Measurements from ENCODE around the gene TIGD3.
A peak's percentile ranks its signal among the peaks of the same experiment; 100 is the strongest.
"Not testable (repeated sequence)": the region's sequence is repeated elsewhere in the genome, so short reads cannot be mapped to it uniquely, and the experiment has no call there.

The TIGD3 gene

GRCh38 chr11:65330544-65330943 lies 24.0 kb upstream of the TIGD3 start:
- H3K4me3 ChIP-seq (ENCODE audit: low read depth, low read length) = no peak overlapping the region
- no peak overlapping the region for H3K9ac ChIP-seq (ENCODE audit: low read depth, low read length)
- H3K4me1 ChIP-seq (ENCODE audit: control insufficient read depth, insufficient read depth, low read length) = peaks cover 2% of the 10 kb centered on the region
- H3K9me3 ChIP-seq (ENCODE audit: control insufficient read depth, insufficient read depth, low read length) = no peaks in the 10 kb centered on the region
- no peaks in the 10 kb centered on the region for H3K36me3 ChIP-seq (ENCODE audit: control insufficient read depth, insufficient read depth, low read length)
- H3K27me3 ChIP-seq (ENCODE audit: control insufficient read depth, insufficient read depth, low read length) = no peaks in the 10 kb centered on the region

- H3K27me3 ChIP-seq (ENCODE audit: control insufficient read depth, insufficient read depth, low read length); H3K9me3 ChIP-seq (ENCODE audit: control insufficient read depth, insufficient read depth, low read length); H3K36me3 ChIP-seq (ENCODE audit: control insufficient read depth, insufficient read depth, low read length); H3K9ac ChIP-seq (ENCODE audit: low read depth, low read length); H3K4me3 ChIP-seq (ENCODE audit: low read depth, low read length); H3K4me1 ChIP-seq (ENCODE audit: control insufficient read depth, insufficient read depth, low read length): not testable (repeated sequence)
Observed at GRCh38 chr11:65332591-65332990, 22.0 kb upstream of the TIGD3 start.

- Histone ChIP-seq H3K4me3 (ENCODE audit: low read depth, low read length) (peak overlapping the region; percentile 97), H3K4me1 (ENCODE audit: control insufficient read depth, insufficient read depth, low read length) (peaks cover 2% of the 10 kb centered on the region), H3K9me3 (ENCODE audit: control insufficient read depth, insufficient read depth, low read length) (no peaks in the 10 kb centered on the region), H3K27me3 (ENCODE audit: control insufficient read depth, insufficient read depth, low read length) (no peaks in the 10 kb centered on the region), H3K36me3 (ENCODE audit: control insufficient read depth, insufficient read depth, low read length) (no peaks in the 10 kb centered on the region), H3K9ac (ENCODE audit: low read depth, low read length) (no peak overlapping the region)
Observed at GRCh38 chr11:65334696-65335295, 19.8 kb upstream of the TIGD3 start.

- Histone ChIP-seq H3K36me3 (ENCODE audit: control insufficient read depth, insufficient read depth, low read length) (peaks cover 32% of the 10 kb centered on the region), H3K9me3 (ENCODE audit: control insufficient read depth, insufficient read depth, low read length) (no peaks in the 10 kb centered on the region), H3K4me3 (ENCODE audit: low read depth, low read length) (no peak overlapping the region), H3K9ac (ENCODE audit: low read depth, low read length) (no peak overlapping the region), H3K4me1 (ENCODE audit: control insufficient read depth, insufficient read depth, low read length) (peaks cover 2% of the 10 kb centered on the region), H3K27me3 (ENCODE audit: control insufficient read depth, insufficient read depth, low read length) (no peaks in the 10 kb centered on the region)
Observed at GRCh38 chr11:65338676-65339075, 15.9 kb upstream of the TIGD3 start.

GRCh38 chr11:65340226-65340625 lies 14.3 kb upstream of the TIGD3 start:
- H3K9ac ChIP-seq (ENCODE audit: low read depth, low read length) = no peak overlapping the region
- H3K4me3 ChIP-seq (ENCODE audit: low read depth, low read length) = no peak overlapping the region
- H3K27me3 ChIP-seq (ENCODE audit: control insufficient read depth, insufficient read depth, low read length) = no peaks in the 10 kb centered on the region
- H3K9me3 ChIP-seq (ENCODE audit: control insufficient read depth, insufficient read depth, low read length) = no peaks in the 10 kb centered on the region
- H3K36me3 ChIP-seq (ENCODE audit: control insufficient read depth, insufficient read depth, low read length) = peaks cover 43% of the 10 kb centered on the region
- no peaks in the 10 kb centered on the region for H3K4me1 ChIP-seq (ENCODE audit: control insufficient read depth, insufficient read depth, low read length)

- no peaks in the 10 kb centered on the region for H3K27me3 ChIP-seq (ENCODE audit: control insufficient read depth, insufficient read depth, low read length)
- no peaks in the 10 kb centered on the region for H3K9me3 ChIP-seq (ENCODE audit: control insufficient read depth, insufficient read depth, low read length)
- H3K36me3 ChIP-seq (ENCODE audit: control insufficient read depth, insufficient read depth, low read length) = peaks cover 53% of the 10 kb centered on the region
- H3K4me1 ChIP-seq (ENCODE audit: control insufficient read depth, insufficient read depth, low read length) = no peaks in the 10 kb centered on the region
- H3K9ac ChIP-seq (ENCODE audit: low read depth, low read length) = no peak overlapping the region
- no peak overlapping the region for H3K4me3 ChIP-seq (ENCODE audit: low read depth, low read length)
Observed at GRCh38 chr11:65341856-65342255, 12.7 kb upstream of the TIGD3 start.

- Histone ChIP-seq H3K4me1 (ENCODE audit: control insufficient read depth, insufficient read depth, low read length) (no peaks in the 10 kb centered on the region), H3K9ac (ENCODE audit: low read depth, low read length) (no peak overlapping the region), H3K27me3 (ENCODE audit: control insufficient read depth, insufficient read depth, low read length) (peaks cover 12% of the 10 kb centered on the region), H3K4me3 (ENCODE audit: low read depth, low read length) (no peak overlapping the region), H3K9me3 (ENCODE audit: control insufficient read depth, insufficient read depth, low read length) (no peaks in the 10 kb centered on the region), H3K36me3 (ENCODE audit: control insufficient read depth, insufficient read depth, low read length) (peaks cover 24% of the 10 kb centered on the region)
Observed at GRCh38 chr11:65351511-65351910, 3.0 kb upstream of the TIGD3 start.

- no peaks in the 10 kb centered on the region for H3K9me3 ChIP-seq (ENCODE audit: control insufficient read depth, insufficient read depth, low read length)
- peaks cover 20% of the 10 kb centered on the region for H3K36me3 ChIP-seq (ENCODE audit: control insufficient read depth, insufficient read depth, low read length)
- no peaks in the 10 kb centered on the region for H3K4me1 ChIP-seq (ENCODE audit: control insufficient read depth, insufficient read depth, low read length)
- peaks cover 25% of the 10 kb centered on the region for H3K27me3 ChIP-seq (ENCODE audit: control insufficient read depth, insufficient read depth, low read length)
- H3K9ac ChIP-seq (ENCODE audit: low read depth, low read length) = no peak overlapping the region
- H3K4me3 ChIP-seq (ENCODE audit: low read depth, low read length) = no peak overlapping the region
Observed at GRCh38 chr11:65352783-65353182, 1.8 kb upstream of the TIGD3 start.

- no peaks in the 10 kb centered on the region for H3K4me1 ChIP-seq (ENCODE audit: control insufficient read depth, insufficient read depth, low read length)
- no peak overlapping the region for H3K9ac ChIP-seq (ENCODE audit: low read depth, low read length)
- peak overlapping the region; percentile 93 for H3K4me3 ChIP-seq (ENCODE audit: low read depth, low read length)
- peaks cover 29% of the 10 kb centered on the region for H3K27me3 ChIP-seq (ENCODE audit: control insufficient read depth, insufficient read depth, low read length)
- peaks cover 15% of the 10 kb centered on the region for H3K36me3 ChIP-seq (ENCODE audit: control insufficient read depth, insufficient read depth, low read length)
- H3K9me3 ChIP-seq (ENCODE audit: control insufficient read depth, insufficient read depth, low read length) = no peaks in the 10 kb centered on the region
Observed at GRCh38 chr11:65353376-65353775, 1.2 kb upstream of the TIGD3 start.

GRCh38 chr11:65353900-65354264 lies 669 bp upstream of the TIGD3 start:
- peaks cover 29% of the 10 kb centered on the region for H3K27me3 ChIP-seq (ENCODE audit: control insufficient read depth, insufficient read depth, low read length)
- H3K4me1 ChIP-seq (ENCODE audit: control insufficient read depth, insufficient read depth, low read length) = no peaks in the 10 kb centered on the region
- H3K4me3 ChIP-seq (ENCODE audit: low read depth, low read length) = peak overlapping the region; percentile 93
- H3K36me3 ChIP-seq (ENCODE audit: control insufficient read depth, insufficient read depth, low read length) = peaks cover 11% of the 10 kb centered on the region
- H3K9ac ChIP-seq (ENCODE audit: low read depth, low read length) = no peak overlapping the region
- H3K9me3 ChIP-seq (ENCODE audit: control insufficient read depth, insufficient read depth, low read length) = no peaks in the 10 kb centered on the region

- H3K4me1 ChIP-seq (ENCODE audit: control insufficient read depth, insufficient read depth, low read length) = no peaks in the 10 kb centered on the region
- no peak overlapping the region for H3K9ac ChIP-seq (ENCODE audit: low read depth, low read length)
- peaks cover 29% of the 10 kb centered on the region for H3K27me3 ChIP-seq (ENCODE audit: control insufficient read depth, insufficient read depth, low read length)
- peaks cover 8% of the 10 kb centered on the region for H3K36me3 ChIP-seq (ENCODE audit: control insufficient read depth, insufficient read depth, low read length)
- H3K4me3 ChIP-seq (ENCODE audit: low read depth, low read length) = peak overlapping the region; percentile 86
- no peaks in the 10 kb centered on the region for H3K9me3 ChIP-seq (ENCODE audit: control insufficient read depth, insufficient read depth, low read length)
Observed at GRCh38 chr11:65355013-65355775, 643 bp downstream of the TIGD3 start.

GRCh38 chr11:65355776-65356393 lies 1.3 kb downstream of the TIGD3 start:
- Histone ChIP-seq H3K4me1 (ENCODE audit: control insufficient read depth, insufficient read depth, low read length) (no peaks in the 10 kb centered on the region), H3K4me3 (ENCODE audit: low read depth, low read length) (peak overlapping the region; percentile 86), H3K27me3 (ENCODE audit: control insufficient read depth, insufficient read depth, low read length) (peaks cover 29% of the 10 kb centered on the region), H3K36me3 (ENCODE audit: control insufficient read depth, insufficient read depth, low read length) (peaks cover 8% of the 10 kb centered on the region), H3K9me3 (ENCODE audit: control insufficient read depth, insufficient read depth, low read length) (no peaks in the 10 kb centered on the region), H3K9ac (ENCODE audit: low read depth, low read length) (no peak overlapping the region)

All from iPS-15b (cell line).